Lower leg skin (tissue), 3 donors: Measurements from ENCODE around the gene ABHD2.

Experiments
- CTCF ChIP-seq, 3 donors: fragments of 450-650 bp; IDR thresholded peaks; one replicate each; pipeline ENCODE4 v1.5.1; 2016; ENCODE audit warnings: antibody characterized with exemption in 3 of 3, mild to moderate bottlenecking in 3 of 3, moderate library complexity in 2 of 3
- POLR2A ChIP-seq, 2 donors: fragments of 450-650 bp; IDR thresholded peaks; one replicate each; pipeline ENCODE4 v1.6.1; 2016 to 2017; ENCODE audit warnings: antibody characterized with exemption in 2 of 2, mild to moderate bottlenecking in 1 of 2, moderate library complexity in 1 of 2

DNA sequence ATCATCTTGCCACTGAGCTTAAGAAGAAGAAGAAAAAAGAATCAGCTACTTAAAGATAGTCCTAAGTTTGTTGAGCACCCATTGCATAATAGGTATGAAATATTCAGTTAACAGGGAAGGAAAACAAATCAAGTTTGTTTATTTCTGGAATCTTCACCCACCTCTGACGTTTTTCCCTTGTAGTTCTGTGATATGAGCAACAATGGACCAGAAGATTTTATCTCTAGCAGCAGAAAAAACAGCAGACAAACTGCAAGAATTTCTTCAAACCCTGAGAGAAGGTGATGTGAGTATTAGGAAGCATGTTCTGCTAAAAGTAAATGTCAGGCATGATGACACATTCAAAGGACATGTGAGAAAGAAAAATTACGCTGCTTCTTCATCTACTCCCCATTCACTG lies 159.2 kb downstream of the ABHD2 start:
- TF ChIP-seq CTCF (IDR thresholded peaks at IDR 0.05), result no peak
- no peak for TF ChIP-seq POLR2A (IDR thresholded peaks at IDR 0.05)
